Measurements from ENCODE around the gene PARM1. TPM values are rescaled to one million over a fixed set of nuclear protein-coding genes. Genes with fewer than 3 reads are reported as not detected.

PARM1 gene
- total and polyA plus RNA-seq, 12 donors: 11.3 to 204 (median 70.6) TPM

GRCh38 chr4:75051431-75051830 lies 118.5 kb downstream of the PARM1 start:
- H3K27ac ChIP-seq: no peak overlapping the region
- intact Hi-C loops (cut with DNase I): no loop called here
- no peaks in the 10 kb centered on the region for H3K27me3 ChIP-seq
- no peak for DNase-seq
- H3K4me1 ChIP-seq (replicated peaks in 1 of 2): no peaks in the 10 kb centered on the region
- TF ChIP-seq POLR2A (IDR thresholded peaks at IDR 0.05) (no peak), CTCF (IDR thresholded peaks at IDR 0.05) (no peak)
- H3K4me3 ChIP-seq: no peak overlapping the region
- no peaks in the 10 kb centered on the region for H3K36me3 ChIP-seq (replicated peaks in 1 of 2)
- 71 to 89% (median 83%) methylated on average over 1 of the region's 1 CpG for WGBS, 4 donors
- no peaks in the 10 kb centered on the region for H3K9me3 ChIP-seq (replicated peaks in 1 of 3)

- Histone ChIP-seq H3K36me3 (replicated peaks in 1 of 2) (no peaks in the 10 kb centered on the region), H3K27ac (no peak overlapping the region), H3K27me3 (no peaks in the 10 kb centered on the region), H3K4me3 (no peak overlapping the region), H3K9me3 (replicated peaks in 1 of 3) (no peaks in the 10 kb centered on the region), H3K4me1 (replicated peaks in 1 of 2) (no peaks in the 10 kb centered on the region)
- 60 to 89% (median 76%) methylated on average over 1 of the region's 1 CpG for WGBS, 4 donors
- no peak for DNase-seq
- intact Hi-C loops (cut with DNase I): no loop called here
- TF ChIP-seq CTCF (IDR thresholded peaks at IDR 0.05): no peak
- TF ChIP-seq POLR2A (IDR thresholded peaks at IDR 0.05): no peak
Observed at GRCh38 chr4:75053352-75053751, 120.4 kb downstream of the PARM1 start.

- TF ChIP-seq POLR2A (IDR thresholded peaks at IDR 0.05) (no peak), CTCF (IDR thresholded peaks at IDR 0.05) (no peak)
- Histone ChIP-seq H3K4me1 (replicated peaks in 1 of 2) (no peaks in the 10 kb centered on the region), H3K9me3 (replicated peaks in 1 of 3) (no peaks in the 10 kb centered on the region), H3K4me3 (no peak overlapping the region), H3K36me3 (replicated peaks in 1 of 2) (no peaks in the 10 kb centered on the region), H3K27me3 (no peaks in the 10 kb centered on the region), H3K27ac (no peak overlapping the region)
- 40 to 56% (median 46%) methylated on average over 3 of the region's 3 CpGs for WGBS, 4 donors
- intact Hi-C loops (cut with DNase I): no loop called here
- no peak for DNase-seq
Observed at GRCh38 chr4:75054078-75054477, 121.2 kb downstream of the PARM1 start.

GRCh38 chr4:75056277-75056676 lies 123.4 kb downstream of the PARM1 start:
- no peak for TF ChIP-seq POLR2A (IDR thresholded peaks at IDR 0.05)
- no peak for TF ChIP-seq CTCF (IDR thresholded peaks at IDR 0.05)
- no peak overlapping the region for H3K27ac ChIP-seq
- DNase-seq: no peak
- no peaks in the 10 kb centered on the region for H3K9me3 ChIP-seq (replicated peaks in 1 of 3)
- no peaks in the 10 kb centered on the region for H3K4me1 ChIP-seq (replicated peaks in 1 of 2)
- no peak overlapping the region for H3K4me3 ChIP-seq
- intact Hi-C loops (cut with DNase I): no loop called here
- no peaks in the 10 kb centered on the region for H3K36me3 ChIP-seq (replicated peaks in 1 of 2)
- WGBS, 4 donors: 50 to 78% (median 68%) methylated on average over 4 of the region's 4 CpGs
- no peaks in the 10 kb centered on the region for H3K27me3 ChIP-seq

Measured in adrenal gland (tissue), 12 donors.